ENCODE measurements around the gene TNFRSF1A.
"Not testable (repeated sequence)": the region's sequence is repeated elsewhere in the genome, so short reads cannot be mapped to it uniquely, and the experiment has no call there.

The TNFRSF1A gene

DNA sequence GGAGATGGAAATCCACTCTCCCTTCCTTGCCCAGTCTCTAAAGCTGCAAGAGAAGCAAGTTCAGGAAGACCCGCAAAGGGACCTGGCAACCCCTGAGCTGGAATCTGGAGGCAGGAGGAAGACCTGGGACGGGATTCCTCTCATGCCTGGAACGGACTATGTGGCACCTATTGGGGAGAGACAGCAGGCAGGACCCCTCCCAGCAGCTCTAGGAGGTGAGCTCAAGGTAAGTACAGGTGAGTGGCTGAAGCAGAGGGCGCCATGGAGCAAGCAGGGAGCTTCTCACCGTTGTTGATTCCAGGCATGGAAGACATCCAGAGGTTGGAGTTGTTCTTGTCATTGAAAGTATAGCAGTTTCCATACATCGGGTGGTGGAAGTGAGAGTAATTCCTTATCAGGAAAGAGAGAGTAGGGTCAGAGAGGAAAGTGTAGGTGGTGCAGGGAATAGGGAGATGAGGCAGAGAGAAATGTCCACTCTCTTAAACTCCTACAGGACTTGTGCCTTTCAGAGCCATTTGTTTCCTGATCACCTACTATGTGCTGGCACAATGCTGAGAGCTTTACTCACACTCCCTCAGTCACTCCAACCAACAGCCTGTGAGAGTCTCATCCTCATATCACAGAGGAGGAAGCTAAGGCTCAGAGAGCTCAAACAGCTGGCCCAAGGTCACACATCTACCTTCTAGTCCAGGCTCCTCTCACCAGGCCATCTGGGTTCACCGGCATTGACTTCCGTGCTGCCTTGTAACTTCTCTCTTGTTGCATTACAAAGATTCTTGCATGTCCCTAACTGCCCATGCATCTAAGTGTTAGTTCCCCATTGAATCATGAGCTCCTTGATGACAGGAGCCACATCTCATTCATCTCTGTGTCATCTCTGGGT lies 13.9 kb upstream of the TNFRSF1A start:
- DNase-seq = no peak

DNA sequence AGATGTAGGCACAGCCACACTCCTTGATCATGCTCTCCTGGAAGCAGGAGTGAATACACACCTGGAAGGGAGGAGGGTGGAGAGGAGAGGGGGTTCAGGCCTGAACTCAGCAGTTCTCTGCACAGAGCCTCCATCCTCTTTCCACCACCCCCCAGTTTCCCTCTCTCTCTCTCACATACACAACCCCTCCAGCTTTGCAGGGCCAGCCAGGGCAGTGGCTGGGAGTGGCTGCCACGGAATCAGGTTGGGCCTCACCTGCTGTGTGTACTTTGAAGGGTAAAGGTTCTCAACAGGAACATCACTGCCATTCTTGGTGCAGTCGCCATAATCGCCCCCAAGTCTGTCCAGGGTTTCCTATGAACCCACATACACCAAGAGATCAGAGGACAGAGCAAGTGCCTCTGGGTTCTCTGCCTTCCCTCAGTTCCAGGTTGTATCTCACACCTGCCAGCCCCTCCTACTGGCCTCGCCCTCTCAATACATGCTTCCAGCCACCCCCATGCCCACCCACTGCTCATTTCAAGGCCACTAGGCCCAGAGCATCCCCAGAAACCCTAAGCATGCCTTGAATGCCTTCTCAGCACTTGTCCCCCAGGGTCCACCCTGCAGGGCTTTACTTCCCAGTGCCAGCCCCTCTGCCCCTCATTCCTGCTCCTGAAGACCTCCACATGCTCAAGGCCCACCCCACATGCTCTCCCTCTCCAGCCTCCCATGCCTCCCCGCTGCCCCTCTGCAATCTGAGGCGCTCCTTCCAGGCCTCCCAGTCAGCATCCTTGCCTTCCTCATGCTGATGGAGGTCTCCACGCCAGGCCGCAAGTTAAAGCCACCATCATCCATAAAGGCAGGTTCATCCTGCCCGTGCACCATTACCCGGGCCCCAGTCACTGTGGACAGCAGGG lies 12.9 kb upstream of the TNFRSF1A start:
- DNase-seq = no peak

DNA sequence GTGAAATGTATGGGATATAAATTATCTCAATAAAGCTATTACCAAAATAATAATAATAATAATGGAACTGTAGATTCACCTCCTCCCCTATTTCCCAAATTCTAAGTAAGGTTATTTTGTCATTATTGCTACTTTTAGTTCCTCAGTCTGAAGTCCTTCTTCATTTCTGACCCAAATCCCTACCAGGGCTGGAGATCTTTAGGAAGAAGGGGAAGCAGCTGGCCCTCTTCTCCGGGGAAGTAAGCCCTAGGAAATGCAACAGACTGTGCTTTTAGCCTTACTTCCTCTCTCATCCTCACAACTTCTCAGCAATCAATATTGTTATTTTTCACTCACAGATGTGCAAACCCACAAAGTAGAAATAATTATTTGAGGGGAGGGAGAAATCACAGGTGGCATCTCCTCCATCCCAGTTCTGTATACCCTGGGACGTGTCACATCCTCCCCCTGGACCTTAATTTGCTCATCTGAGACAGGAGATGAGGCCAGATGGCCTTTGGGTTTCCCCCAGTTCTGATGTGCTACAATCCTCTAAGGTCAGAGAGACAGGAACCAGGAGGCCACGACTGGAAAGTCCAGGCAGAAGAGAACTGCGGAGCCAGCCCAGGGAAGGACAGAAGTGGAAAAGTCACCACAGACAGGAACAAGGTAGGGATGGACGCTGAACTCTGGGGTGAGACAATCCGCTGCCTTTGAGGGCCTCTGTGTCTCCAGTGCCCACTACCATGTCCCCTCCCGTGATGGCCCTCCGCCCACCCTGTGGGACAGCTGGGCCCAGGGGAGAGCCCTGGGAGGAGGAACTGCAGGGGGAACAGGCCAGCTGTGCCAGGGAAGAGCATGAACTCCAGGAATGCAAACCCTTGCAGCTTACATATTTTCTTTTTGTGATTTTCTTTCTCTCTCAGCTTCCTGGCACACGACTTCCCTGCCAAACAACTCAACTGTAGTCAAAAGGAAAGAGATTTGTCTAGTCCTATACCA lies 10.6 kb upstream of the TNFRSF1A start:
- no peak for DNase-seq

DNA sequence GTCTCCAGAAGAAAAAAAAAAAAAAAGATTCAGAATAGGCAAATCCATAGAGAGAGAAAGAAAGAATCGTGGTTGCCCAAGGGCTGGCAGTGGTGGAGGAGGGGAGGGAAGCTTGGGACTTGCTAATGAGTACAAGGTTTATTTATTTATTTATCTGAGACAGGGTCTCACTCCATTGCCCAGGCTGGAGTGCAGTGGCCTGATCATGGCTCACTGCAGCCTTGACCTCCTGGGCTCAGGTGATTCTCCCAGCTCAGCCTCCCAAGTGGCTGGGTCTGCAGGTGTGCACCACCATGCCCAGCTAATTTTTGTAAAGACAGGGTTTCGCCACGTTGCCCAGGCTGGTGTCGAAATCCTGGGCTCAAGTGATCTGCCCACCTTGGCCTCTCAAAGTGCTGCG lies 9.7 kb upstream of the TNFRSF1A start:
- no peak for DNase-seq

DNA sequence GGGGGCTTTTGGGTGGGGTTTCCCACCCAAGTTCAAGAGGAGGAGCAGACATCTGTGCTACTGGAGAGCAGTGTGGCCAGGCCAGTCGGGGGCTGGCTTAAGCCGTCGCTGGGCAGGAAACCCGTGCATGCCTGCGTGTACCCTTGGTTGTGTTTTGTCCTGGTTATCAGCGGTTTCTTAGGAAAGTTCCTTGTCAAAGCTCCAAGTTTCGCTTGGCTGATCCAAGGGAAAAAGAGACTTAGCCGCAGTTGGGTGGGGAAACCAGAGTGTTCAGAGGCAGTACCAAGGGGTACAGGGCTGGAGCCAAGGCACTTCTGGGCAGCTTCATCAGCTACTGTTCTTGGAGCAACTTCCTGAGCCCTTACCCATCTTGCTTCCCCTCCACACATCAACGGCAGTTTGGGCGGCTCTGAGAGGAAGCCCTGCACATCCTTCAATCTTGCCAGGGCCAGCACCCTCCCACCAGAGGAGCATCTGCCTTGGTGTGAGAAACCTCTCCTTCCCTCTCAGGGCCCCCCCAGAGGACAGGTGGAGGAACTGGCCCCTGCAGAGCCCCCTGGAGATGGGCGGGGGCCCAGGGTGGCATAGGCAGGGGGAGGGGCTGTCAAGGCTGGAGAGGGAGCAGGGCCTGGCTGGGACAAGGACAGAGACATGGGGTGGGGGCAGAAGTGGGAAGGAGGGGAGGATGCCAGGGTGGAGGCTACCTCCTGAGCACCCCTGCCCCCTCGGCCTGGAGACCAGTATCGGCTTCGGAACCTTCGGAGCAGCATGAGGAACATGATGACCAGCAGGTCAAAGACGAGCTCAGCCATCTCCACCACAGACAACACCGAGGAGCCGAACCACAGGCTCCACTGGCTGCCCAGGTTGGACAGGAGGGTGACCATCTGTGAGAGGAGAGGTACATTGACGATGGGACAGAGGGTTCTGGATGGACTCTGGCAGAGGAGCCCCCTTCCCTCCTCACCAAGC lies 5.8 kb upstream of the TNFRSF1A start:
- no peak for DNase-seq

DNA sequence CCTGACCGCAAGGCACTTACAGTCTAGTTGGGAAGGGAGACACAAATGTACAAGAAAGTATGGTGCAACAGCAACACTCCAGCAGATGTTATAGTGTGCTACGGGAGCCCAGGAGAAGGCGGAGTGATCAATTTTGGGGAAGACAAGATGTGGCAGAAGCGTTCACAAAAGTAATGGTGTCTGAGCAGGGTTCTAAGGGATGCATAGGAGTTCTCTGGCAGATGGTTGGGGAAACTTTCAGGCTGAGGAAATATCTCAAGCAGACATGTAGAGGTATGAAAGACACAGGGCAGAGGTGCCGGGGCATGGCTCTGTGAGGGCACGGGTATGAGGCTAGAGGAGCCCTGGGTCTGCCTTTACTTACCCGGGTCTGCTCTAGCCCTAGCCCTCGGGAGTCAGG lies 5.1 kb upstream of the TNFRSF1A start:
- no peak for DNase-seq

DNA sequence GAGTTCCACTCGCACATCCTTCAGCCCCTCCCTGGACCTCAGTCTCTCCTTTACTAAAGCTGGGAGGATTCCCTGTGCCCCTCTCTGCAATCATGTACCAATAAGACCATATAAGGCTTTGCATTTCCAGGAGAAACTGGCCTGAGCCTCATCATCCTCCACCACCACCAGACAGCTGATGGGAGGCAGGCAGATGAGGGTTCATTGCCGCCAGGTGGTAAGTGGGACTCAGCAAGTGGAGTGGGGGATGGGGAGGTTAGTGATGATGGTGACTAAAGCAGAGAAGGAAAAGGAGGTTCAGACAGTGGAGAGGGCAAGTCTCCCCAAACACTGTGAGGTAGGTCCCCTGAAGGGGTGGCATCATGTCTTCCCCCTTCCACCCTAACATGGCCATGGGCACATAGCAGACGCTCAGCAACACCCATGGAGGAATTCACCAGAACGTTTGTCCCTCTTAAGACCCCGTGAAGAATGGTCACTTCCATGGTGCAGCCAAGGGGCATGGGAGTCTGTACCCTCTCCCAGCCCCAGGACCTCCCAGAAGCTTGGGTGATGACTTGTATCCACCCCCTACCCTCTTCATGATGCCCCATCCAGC lies 4.5 kb upstream of the TNFRSF1A start:
- no peak for DNase-seq

DNA sequence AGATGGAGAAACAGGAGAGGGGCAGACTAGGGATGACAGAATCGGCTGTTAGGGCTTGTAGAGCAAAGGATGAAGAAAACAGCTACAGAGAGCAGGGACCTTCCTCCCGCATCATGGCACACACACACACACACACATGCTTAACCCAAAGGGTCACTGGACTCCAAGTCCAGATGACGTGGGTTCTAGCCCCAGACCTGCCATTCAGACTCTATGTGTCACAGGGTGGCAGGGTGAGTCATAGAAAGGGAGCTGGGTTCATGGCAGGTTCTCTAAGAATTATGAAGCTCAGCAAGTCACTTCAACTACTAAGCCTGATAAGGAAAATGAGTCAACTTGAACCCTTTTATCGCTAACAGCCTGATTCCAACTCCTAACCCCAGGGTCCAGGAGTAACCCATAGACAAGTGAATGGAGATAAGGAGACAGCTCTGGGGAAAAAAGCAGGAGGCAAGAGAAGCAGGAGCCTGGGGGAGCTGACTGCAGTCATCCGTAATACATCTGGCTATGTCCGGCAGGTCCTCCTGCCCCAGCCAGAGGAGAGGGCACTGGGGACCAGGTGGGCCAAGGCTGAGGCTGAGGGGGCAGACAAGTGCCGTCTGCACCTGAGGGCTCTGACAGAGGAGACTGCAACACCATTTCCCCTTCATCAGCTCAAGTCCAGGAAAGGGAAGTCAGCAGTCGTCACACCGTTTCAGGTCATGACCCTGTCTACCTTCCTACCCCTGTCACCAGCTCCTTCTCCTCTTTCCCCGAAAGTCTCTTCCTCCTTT lies 3.6 kb upstream of the TNFRSF1A start:
- DNase-seq = no peak

DNA sequence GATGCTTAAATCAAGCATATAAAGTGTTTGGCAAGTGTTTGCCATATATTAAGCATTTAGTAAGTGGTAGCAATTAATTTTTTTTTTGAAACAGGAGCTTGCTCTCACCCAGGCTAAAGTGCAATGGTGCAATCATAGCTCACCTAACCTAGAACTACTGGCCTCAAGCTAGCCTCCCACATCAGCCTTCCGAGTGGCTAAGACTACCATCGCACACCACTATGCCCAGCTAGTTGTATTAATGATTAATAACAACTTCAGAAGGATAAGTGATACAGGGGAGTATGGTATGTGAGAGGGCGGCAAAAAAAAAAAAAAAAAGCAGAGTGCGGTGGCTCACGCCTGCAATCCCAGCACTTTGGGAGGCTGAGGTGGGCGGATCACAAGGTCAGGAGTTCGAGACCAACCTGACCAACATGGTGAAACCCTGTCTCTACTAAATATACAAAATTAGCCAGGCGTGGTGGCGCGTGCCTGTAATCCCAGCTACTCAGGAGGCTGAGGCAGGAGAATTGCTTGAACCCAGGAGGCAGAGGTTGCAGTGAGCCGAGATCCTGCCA lies 2.3 kb upstream of the TNFRSF1A start:
- not testable (repeated sequence) for DNase-seq

DNA sequence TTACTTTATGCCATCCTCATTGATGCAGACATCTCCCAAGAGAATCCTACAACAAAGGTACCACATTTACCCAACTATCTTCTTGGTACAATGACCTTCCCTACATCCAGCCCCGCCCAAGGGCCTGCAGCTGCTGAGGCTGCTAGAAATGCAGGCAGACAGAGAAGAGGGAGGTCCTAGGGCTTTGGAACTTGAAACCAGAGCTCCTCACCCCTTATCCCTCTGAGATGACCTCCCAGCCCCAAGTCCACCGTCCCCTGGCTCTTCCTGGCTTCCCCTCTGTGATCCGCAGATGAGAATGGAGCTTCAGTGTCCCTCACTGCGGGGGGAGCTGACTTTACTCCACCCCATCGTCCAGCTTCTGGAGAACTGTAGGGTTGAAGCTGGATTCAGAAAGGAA lies 1.6 kb upstream of the TNFRSF1A start:
- no peak for DNase-seq

DNA sequence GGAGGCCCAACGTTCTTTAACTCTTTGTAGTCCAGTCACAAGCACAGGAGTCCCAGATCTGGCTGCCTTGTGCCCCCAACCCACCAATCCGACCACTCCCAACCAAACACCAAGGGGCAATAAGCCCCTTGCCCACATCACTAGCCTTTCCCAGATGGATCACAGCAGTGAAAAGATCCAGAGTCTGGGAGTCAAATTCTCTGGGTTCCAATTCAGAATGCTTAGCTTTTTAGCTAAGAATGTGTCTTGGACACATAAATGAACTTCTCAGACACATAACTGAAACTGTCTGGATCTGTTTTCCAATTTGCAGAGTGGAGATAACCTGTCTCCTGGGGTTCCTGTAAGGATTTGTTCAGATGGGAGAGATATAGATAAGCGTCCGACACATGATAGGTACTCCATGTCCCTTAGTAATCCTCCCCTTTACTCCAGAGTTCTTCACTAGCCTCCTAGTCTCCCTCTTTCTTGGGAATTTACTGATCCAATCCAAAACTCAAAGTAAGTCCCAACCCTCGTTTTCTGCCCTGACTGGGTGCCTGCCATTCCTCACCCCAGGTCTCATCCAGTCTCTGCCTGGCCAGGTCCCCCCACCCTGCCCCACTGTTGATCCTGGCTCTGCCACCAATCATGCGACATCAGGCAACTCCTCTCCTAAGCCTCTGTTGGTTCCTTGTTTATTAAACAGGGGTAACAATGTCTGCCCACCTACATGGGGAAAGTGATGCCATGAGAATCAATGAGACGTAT lies 439 bp upstream of the TNFRSF1A start:
- DNase-seq = no peak

DNA sequence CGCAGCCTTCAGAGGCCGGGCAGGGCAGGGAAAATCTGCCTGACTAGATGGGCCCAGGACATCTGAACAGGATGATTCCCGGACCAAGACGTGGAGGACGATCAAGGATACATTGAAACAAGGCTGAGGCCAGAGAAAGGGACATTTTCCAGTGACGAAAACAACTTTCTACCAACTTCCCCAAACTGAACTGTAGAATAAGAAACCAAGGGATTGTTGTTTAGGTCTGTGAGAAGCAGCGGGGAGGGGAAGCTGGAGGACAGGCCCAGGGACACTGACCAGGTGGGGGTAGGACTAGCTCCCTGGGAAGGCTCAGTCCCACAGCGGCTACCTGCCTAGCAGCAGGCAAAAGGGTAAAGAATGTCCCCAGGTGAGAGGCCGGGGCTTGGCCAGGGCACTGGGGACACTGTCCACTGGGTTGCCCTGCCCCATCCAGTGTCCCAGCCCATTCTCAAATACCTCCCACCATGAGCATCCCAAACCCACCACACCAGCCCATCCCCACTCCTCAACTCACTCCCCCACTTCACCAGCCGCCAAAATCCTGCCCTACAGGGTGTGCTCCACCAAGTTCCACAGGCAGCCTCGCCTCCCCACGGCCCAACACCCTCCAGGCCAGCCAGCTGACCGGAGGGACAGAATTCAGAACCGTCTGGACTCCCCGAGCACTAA lies 995 bp downstream of the TNFRSF1A start:
- no peak for DNase-seq

DNA sequence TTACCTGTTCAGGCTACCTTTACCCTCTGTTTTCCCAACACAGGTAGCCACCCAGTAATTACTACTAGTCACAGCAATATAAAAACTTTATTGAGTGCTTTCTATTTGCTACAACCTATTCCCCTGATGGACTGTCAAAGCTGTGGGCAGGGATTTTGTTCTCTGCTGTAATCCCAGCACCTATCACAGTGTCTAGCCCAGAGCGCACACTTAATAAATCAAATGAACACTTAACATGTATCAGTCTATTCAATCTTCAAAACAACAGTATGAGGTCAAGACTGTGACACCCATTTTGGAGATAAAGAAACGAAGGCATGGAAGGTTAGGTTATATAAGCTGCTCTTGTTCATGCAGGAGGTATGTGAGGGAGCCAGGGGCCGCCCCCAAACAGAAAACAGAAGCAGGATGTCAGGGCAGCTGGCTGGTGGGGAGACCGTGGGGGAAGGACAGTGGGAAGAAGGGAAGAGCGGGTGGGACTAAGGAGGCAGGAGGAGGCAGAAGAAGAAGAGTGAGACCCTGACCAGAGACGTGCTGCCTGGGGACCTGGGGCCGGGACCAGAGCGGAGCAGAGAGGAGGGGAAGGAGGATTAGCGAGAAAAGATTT lies 1.7 kb downstream of the TNFRSF1A start:
- DNase-seq = no peak

DNA sequence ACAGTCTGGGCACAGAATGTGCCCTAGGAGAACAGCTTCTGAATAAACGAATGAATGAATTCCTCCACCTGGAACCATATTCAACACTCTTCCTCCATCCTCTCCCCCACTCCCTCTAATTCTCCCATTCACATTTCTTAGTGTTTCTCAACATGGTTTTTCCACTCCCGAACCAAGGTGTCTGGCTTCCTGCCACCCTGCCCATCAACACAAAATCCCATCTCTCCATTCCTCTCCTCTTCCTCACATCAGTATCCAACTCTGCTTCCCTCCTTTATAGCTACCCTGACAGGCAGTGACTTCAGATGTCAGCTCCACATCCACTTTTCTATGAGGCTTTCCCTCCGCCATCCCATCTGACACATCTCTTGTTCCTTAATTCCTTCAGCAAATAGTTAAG lies 2.9 kb downstream of the TNFRSF1A start:
- DNase-seq = no peak

DNA sequence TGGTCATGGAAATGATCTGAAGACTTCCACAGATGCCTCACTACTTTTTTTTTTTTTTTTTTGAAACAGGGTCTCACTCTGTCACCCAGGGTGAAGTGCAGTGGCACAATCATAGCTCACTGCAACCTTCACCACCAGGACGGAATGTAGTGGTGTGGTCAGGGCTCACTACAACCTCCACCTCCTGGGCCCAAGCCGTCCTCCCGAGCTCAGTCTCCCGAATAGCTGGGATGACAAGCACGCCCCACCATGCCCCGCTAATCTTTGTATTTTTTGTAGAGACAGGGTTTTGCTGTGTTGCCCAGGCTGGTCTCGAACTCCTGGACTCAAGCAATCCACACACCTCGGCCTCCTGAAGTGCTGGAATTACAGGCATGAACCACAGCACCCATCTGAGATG lies 3.3 kb downstream of the TNFRSF1A start:
- DNase-seq = not testable (repeated sequence)

DNA sequence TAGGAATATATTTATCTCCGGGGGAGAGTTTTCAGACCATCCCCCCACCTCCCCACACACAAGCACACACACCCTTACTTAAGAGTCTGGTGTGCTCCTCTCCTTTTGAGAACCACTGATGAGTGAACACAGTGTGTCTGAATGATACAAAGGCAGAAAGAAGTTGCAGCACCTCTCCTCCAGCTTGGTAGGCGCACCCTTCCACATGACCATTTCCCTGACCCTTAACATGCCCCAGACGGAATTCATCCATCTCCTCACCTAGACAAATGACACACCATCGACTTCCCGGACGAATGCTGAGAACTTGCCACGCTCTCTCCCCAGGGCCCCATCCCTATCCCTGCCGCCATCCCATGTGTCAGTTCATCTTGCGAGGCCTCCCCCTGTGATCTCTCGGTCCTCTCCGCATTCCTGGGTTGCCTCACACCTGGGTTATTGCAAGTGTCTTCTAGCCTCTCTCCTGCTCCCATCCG lies 3.9 kb downstream of the TNFRSF1A start:
- DNase-seq = no peak

DNA sequence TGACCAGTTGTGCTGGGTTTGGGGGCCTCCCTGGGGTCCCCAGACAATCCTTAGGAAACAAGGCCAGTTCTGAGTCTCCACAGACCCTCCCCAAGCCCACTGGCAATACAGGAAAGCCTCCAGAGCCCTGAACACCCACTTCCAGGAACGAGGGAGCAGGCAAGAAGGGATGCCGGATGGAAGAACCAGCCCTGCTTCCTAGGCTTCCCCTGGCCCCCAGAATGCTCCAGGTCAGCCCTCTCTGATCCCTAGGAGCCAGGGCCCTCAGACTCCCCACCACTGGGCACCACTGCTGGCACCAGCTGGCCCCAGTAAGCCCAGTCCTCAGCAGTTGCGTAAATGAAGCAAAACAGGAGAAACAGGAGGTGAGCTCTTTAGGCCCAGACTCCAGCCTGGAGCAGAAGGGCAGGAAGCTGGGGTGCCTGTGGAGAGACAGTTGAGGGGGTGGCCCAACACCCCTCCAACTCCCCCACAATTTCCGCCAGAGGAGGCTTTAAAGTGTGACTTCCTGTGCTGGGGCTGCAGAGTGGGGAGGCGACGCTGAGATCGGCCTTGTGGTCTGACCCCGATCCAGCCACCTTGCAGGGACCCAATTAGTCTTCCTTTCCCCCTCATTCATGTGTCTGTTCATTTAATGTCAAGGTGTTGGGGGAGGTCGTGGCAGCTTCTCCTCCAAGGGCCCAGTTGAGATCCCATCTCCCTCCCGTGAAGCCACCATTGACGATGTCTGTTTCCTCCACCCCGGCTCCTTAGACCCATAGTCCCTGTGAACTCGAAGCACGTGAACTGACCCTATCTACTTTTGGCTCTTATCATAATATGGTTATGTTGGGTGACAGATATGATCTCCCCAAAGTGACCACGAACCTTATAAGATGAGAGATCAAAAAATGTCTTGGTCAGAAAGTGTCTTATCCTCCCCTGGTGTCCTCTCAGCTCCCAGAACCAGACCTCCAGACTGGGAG lies 4.7 kb downstream of the TNFRSF1A start:
- DNase-seq = peak; percentile 30
